Measurements from ENCODE around the gene BARD1. TPM values are rescaled to one million over a fixed set of nuclear protein-coding genes. Genes with fewer than 3 reads are reported as not detected.
"Not testable (repeated sequence)": the region's sequence is repeated elsewhere in the genome, so short reads cannot be mapped to it uniquely, and the experiment has no call there.

BARD1 gene
- total and polyA plus RNA-seq, 2 donors (not counting 1 experiment from before 2014, with no cell fraction given) = 4.3 to 20.7 TPM

DNA sequence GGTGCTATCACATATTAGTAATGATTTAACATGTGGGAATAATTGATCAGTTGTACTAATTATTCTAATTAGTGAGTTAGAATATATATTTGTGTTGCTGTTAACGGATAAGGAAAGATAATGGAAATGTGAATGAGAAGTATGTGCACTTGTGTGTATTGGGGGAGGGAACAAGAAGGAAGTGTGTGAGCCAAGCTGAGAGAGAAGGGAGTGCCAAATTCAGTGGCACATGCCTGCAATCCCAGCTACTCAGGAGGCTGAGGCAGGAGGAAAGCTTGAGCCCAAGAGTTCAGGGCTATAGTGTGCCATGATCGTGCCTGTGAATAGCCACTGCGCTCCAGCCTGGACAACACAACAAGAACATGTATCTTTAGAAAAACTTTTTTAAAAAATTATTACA is 9.3 kb downstream of the BARD1 start:
- H3K4me3 ChIP-seq (ENCODE audit: control extremely low read depth in 1 of 5, extremely low read depth in 1 of 5, insufficient read depth in 1 of 5, low read depth in 2 of 5, low read length in 4 of 5) = no peak overlapping the region
- H3K27ac ChIP-seq (ENCODE audit: low read length in 2 of 2) = no peak overlapping the region
- peaks cover 3 to 7% of the 10 kb centered on the region in 2 experiments for H3K36me3 ChIP-seq (replicated peaks in 1 of 2; ENCODE audit: control extremely low read depth in 1 of 2, control insufficient read depth in 1 of 2, extremely low read depth in 1 of 2, insufficient read depth in 2 of 2, low read length in 1 of 2)
- CTCF ChIA-PET = no interaction called here
- no peaks in the 10 kb centered on the region for H3K4me1 ChIP-seq (ENCODE audit: control insufficient read depth in 2 of 2, insufficient read depth in 2 of 2, low read length in 2 of 2)
- H3K27ac Mint-ChIP-seq = no peak overlapping the region
- no peaks in the 10 kb centered on the region for H3K9me3 ChIP-seq (ENCODE audit: control extremely low read depth in 1 of 3, control insufficient read depth in 2 of 3, insufficient read depth in 1 of 3, low read length in 2 of 3)
- H3K4me1 Mint-ChIP-seq = peaks cover 18% of the 10 kb centered on the region
- no peak for TF ChIP-seq EZH2 (IDR thresholded peaks at IDR 0.05; ENCODE audit: borderline replicate concordance, insufficient read depth, low read depth, low read length, poor library complexity, severe bottlenecking)
- WGBS (ENCODE audit: insufficient coverage) = 100% methylated on average over 1 of the region's 3 CpGs
- no peaks in the 10 kb centered on the region for H3K27me3 Mint-ChIP-seq
- intact Hi-C loops (cut with micrococcal nuclease) = no loop called here
- H4K20me1 ChIP-seq (ENCODE audit: control insufficient read depth, insufficient read depth, low read length, poor library complexity, severe bottlenecking) = peaks cover 20% of the 10 kb centered on the region
- ATAC-seq (ENCODE audit: low read depth) = no peak
- no peak overlapping the region for H3K4me3 Mint-ChIP-seq
- no peak overlapping the region for H3K9ac ChIP-seq (ENCODE audit: low read length)
- no peak for DNase-seq
- H3K4me2 ChIP-seq (replicated peaks; ENCODE audit: low read depth, low read length, poor library complexity, severe bottlenecking) = no peak overlapping the region
- H3K9me3 Mint-ChIP-seq (ENCODE audit: insufficient read depth) = no peaks in the 10 kb centered on the region
- POLR2A ChIA-PET = no interaction called here
- H3K79me2 ChIP-seq (ENCODE audit: control insufficient read depth, insufficient read depth, low read length) = peaks cover 75% of the 10 kb centered on the region
- H3K27me3 ChIP-seq (replicated peaks in 1 of 4; ENCODE audit: control extremely low read depth in 1 of 4, control insufficient read depth in 3 of 4, insufficient read depth in 4 of 4, low read length in 3 of 4) = no peaks in the 10 kb centered on the region
- no peak overlapping the region for H2AFZ ChIP-seq (ENCODE audit: insufficient read depth, low read depth, low read length, poor library complexity, severe bottlenecking)

DNA sequence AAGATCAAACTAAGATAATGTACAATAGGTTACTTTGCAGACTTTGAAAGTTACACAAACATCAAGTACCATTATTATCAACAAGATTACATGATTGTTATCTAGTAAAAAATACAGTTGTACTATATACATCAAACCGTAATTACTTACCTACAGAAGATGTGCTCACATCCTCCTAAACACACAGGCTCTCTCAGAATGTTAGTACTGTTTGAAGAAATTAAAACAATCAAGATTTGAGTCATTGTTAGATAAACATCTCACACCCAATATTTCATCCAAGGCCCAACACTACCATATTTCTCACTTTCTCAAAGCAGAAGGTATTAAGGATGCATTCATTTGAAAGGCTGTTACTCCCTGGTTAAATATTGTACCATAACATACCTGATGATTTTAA is 12.6 kb downstream of the BARD1 start:
- Histone ChIP-seq H3K4me1 (ENCODE audit: control insufficient read depth in 2 of 2, insufficient read depth in 2 of 2, low read length in 2 of 2) (no peaks in the 10 kb centered on the region), H3K4me3 (ENCODE audit: control extremely low read depth in 1 of 5, extremely low read depth in 1 of 5, insufficient read depth in 1 of 5, low read depth in 2 of 5, low read length in 4 of 5) (no peak overlapping the region), H3K9me3 (ENCODE audit: control extremely low read depth in 1 of 3, control insufficient read depth in 2 of 3, insufficient read depth in 1 of 3, low read length in 2 of 3) (no peaks in the 10 kb centered on the region), H3K36me3 (replicated peaks in 1 of 2; ENCODE audit: control extremely low read depth in 1 of 2, control insufficient read depth in 1 of 2, extremely low read depth in 1 of 2, insufficient read depth in 2 of 2, low read length in 1 of 2) (peaks cover 1 to 10% of the 10 kb centered on the region in 2 experiments), H3K27me3 (replicated peaks in 1 of 4; ENCODE audit: control extremely low read depth in 1 of 4, control insufficient read depth in 3 of 4, insufficient read depth in 4 of 4, low read length in 3 of 4) (no peaks in the 10 kb centered on the region), H3K4me2 (replicated peaks; ENCODE audit: low read depth, low read length, poor library complexity, severe bottlenecking) (no peak overlapping the region), H3K9ac (ENCODE audit: low read length) (no peak overlapping the region), H2AFZ (ENCODE audit: insufficient read depth, low read depth, low read length, poor library complexity, severe bottlenecking) (no peak overlapping the region), H4K20me1 (ENCODE audit: control insufficient read depth, insufficient read depth, low read length, poor library complexity, severe bottlenecking) (peaks cover 20% of the 10 kb centered on the region), H3K79me2 (ENCODE audit: control insufficient read depth, insufficient read depth, low read length) (peaks cover 55% of the 10 kb centered on the region), H3K27ac (ENCODE audit: low read length in 2 of 2) (no peak overlapping the region)
- H3K4me3 Mint-ChIP-seq = no peak overlapping the region
- peaks cover 16% of the 10 kb centered on the region for H3K4me1 Mint-ChIP-seq
- no peaks in the 10 kb centered on the region for H3K9me3 Mint-ChIP-seq (ENCODE audit: insufficient read depth)
- CTCF ChIA-PET = interaction anchor here (0.6 kb wide), 1 partner anchor 473 kb away, joined by 3 read pairs; no protein-coding TSS in a partner anchor
- TF ChIP-seq, protein P1, sequence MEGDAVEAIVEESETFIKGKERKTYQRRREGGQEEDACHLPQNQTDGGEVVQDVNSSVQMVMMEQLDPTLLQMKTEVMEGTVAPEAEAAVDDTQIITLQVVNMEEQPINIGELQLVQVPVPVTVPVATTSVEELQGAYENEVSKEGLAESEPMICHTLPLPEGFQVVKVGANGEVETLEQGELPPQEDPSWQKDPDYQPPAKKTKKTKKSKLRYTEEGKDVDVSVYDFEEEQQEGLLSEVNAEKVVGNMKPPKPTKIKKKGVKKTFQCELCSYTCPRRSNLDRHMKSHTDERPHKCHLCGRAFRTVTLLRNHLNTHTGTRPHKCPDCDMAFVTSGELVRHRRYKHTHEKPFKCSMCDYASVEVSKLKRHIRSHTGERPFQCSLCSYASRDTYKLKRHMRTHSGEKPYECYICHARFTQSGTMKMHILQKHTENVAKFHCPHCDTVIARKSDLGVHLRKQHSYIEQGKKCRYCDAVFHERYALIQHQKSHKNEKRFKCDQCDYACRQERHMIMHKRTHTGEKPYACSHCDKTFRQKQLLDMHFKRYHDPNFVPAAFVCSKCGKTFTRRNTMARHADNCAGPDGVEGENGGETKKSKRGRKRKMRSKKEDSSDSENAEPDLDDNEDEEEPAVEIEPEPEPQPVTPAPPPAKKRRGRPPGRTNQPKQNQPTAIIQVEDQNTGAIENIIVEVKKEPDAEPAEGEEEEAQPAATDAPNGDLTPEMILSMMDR (IDR thresholded peaks at IDR 0.05) = no peak
- TF ChIP-seq EZH2 (IDR thresholded peaks at IDR 0.05; ENCODE audit: borderline replicate concordance, insufficient read depth, low read depth, low read length, poor library complexity, severe bottlenecking) = no peak
- POLR2A ChIA-PET = interaction anchor here (0.7 kb wide), 1 partner anchor 12 kb away, joined by 3 read pairs; the partner anchor contains the start of gene BARD1
- ATAC-seq (ENCODE audit: low read depth) (no peak), DNase-seq (no peak)
- no CpG with 5 or more reads among the region's 1 CpG for WGBS (ENCODE audit: insufficient coverage)
- H3K27me3 Mint-ChIP-seq = no peaks in the 10 kb centered on the region
- H3K27ac Mint-ChIP-seq = no peak overlapping the region
- intact Hi-C loops (cut with micrococcal nuclease) = no loop called here

GRCh38 chr2:214783181-214783580 is 26.3 kb downstream of the BARD1 start:
- H3K4me1 Mint-ChIP-seq; CTCF ChIA-PET; H3K27ac Mint-ChIP-seq; DNase-seq; H2AFZ ChIP-seq (ENCODE audit: insufficient read depth, low read depth, low read length, poor library complexity, severe bottlenecking); H3K79me2 ChIP-seq (ENCODE audit: control insufficient read depth, insufficient read depth, low read length); H3K4me2 ChIP-seq (replicated peaks; ENCODE audit: low read depth, low read length, poor library complexity, severe bottlenecking); H3K4me3 Mint-ChIP-seq; H3K9me3 ChIP-seq (ENCODE audit: control extremely low read depth in 1 of 3, control insufficient read depth in 2 of 3, insufficient read depth in 1 of 3, low read length in 2 of 3); H3K27me3 ChIP-seq (replicated peaks in 1 of 4; ENCODE audit: control extremely low read depth in 1 of 4, control insufficient read depth in 3 of 4, insufficient read depth in 4 of 4, low read length in 3 of 4); POLR2A ChIA-PET; H3K9me3 Mint-ChIP-seq (ENCODE audit: insufficient read depth); H4K20me1 ChIP-seq (ENCODE audit: control insufficient read depth, insufficient read depth, low read length, poor library complexity, severe bottlenecking); intact Hi-C loops (cut with micrococcal nuclease); H3K4me3 ChIP-seq (ENCODE audit: control extremely low read depth in 1 of 5, extremely low read depth in 1 of 5, insufficient read depth in 1 of 5, low read depth in 2 of 5, low read length in 4 of 5); H3K9ac ChIP-seq (ENCODE audit: low read length); H3K27me3 Mint-ChIP-seq; H3K27ac ChIP-seq (ENCODE audit: low read length in 2 of 2); ATAC-seq (ENCODE audit: low read depth); H3K4me1 ChIP-seq (ENCODE audit: control insufficient read depth in 2 of 2, insufficient read depth in 2 of 2, low read length in 2 of 2): not testable (repeated sequence)
- H3K36me3 ChIP-seq (replicated peaks in 1 of 2; ENCODE audit: control extremely low read depth in 1 of 2, control insufficient read depth in 1 of 2, extremely low read depth in 1 of 2, insufficient read depth in 2 of 2, low read length in 1 of 2) = peaks cover 4 to 18% of the 10 kb centered on the region in 2 experiments
- WGBS (ENCODE audit: insufficient coverage) = no CpG with 5 or more reads among the region's 1 CpG
